OCI-LY7 (cell line): ENCODE results near the gene NCKIPSD. TPM values are rescaled to one million over a fixed set of nuclear protein-coding genes. Genes with fewer than 3 reads are reported as not detected.

Experiments
- BruUV-seq: library from RNA; stranded (reverse); fragments of 400-500 nt; replicated peaks from 2 replicates; lab custom pipeline; 2021; lab: Mats Ljungman, UMichigan
- CTCF ChIA-PET: fragments of 300-600 bp; sonication (Branson Sonifier 250); formaldehyde crosslinking; loops from one replicate; lab custom pipeline; 2022; ENCODE audit warnings: antibody characterized with exemption; ENCODE audit not compliant: unreplicated experiment; lab: Charles Lee
- POLR2A ChIA-PET: fragments of 300-600 bp; sonication (Branson Sonifier 250); formaldehyde crosslinking; loops from one replicate; lab custom pipeline; 2022; ENCODE audit warnings: antibody characterized with exemption; lab: Charles Lee
- DNase-seq: peaks from one replicate; pipeline ENCODE4 v3.0.0-alpha.2; 2015; ENCODE audit warnings: low spot score
- H2AFZ ChIP-seq: fragments of 200-600 bp; sonication (generic), shearing (Covaris generic); 2 replicates; pipeline ENCODE4 v1.6.1; 2014; ENCODE audit warnings: mild to moderate bottlenecking, antibody characterized with exemption, low read length, moderate library complexity
- H3K27ac ChIP-seq: fragments of 200-600 bp; sonication (generic); 2 replicates; pipeline ENCODE4 v1.5.1; 2014; ENCODE audit warnings: mixed run types, low read depth, mild to moderate bottlenecking, moderate library complexity, low read length, inconsistent platforms; ENCODE audit not compliant: poor library complexity, severe bottlenecking
- H3K36me3 ChIP-seq: fragments of 200-600 bp; sonication (generic); 2 replicates; pipeline ENCODE4 v1.6.1; 2014; ENCODE audit warnings: mild to moderate bottlenecking, antibody characterized with exemption, low read length, moderate library complexity, mixed read lengths; ENCODE audit not compliant: insufficient read depth
- H3K4me1 ChIP-seq: fragments of 200-600 bp; sonication (generic); 2 replicates; pipeline ENCODE4 v1.5.1; 2014; ENCODE audit warnings: mild to moderate bottlenecking, low read length; ENCODE audit not compliant: insufficient read depth, poor library complexity, severe bottlenecking
- H3K4me2 ChIP-seq: fragments of 200-600 bp; sonication (generic); 2 replicates; pipeline ENCODE4 v1.6.1; 2014; ENCODE audit warnings: mild to moderate bottlenecking, low read length
- H3K4me3 ChIP-seq: fragments of 200-600 bp; sonication (generic); 2 replicates; pipeline ENCODE4 v1.5.1; 2014; ENCODE audit warnings: mild to moderate bottlenecking, low read depth, low read length; ENCODE audit not compliant: poor library complexity, severe bottlenecking
- H3K79me2 ChIP-seq: fragments of 200-600 bp; sonication (generic); 2 replicates; pipeline ENCODE4 v1.6.1; 2016; ENCODE audit warnings: low read depth, mild to moderate bottlenecking, low read length, moderate library complexity, mixed read lengths; ENCODE audit not compliant: insufficient read depth
- H3K9me2 ChIP-seq: fragments of 200-600 bp; sonication (generic); 2 replicates; pipeline ENCODE4 v1.6.1; 2016; ENCODE audit warnings: mild to moderate bottlenecking, low read length, mixed read lengths; ENCODE audit not compliant: insufficient read depth
- H3K9me3 ChIP-seq: fragments of 200-600 bp; sonication (generic); 2 replicates; pipeline ENCODE4 v1.6.1; 2014; ENCODE audit warnings: mild to moderate bottlenecking, mixed run types, low read length, mixed read lengths
- H4K20me1 ChIP-seq: fragments of 200-600 bp; sonication (generic); 2 replicates; pipeline ENCODE4 v1.6.1; 2014; ENCODE audit warnings: mild to moderate bottlenecking, antibody characterized with exemption, low read length, moderate library complexity, mixed read lengths; ENCODE audit not compliant: insufficient read depth
- CTCF ChIP-seq: fragments of 200-600 bp; sonication (generic); conservative IDR thresholded peaks from 2 replicates; pipeline ENCODE4 v1.5.1; 2014; ENCODE audit warnings: mild to moderate bottlenecking, antibody characterized with exemption, low read length, moderate library complexity, mixed read lengths
- EZH2phosphoT487 ChIP-seq: fragments of 200-600 bp; sonication (generic); IDR thresholded peaks from 2 replicates; pipeline ENCODE4 v1.6.1; 2018; ENCODE audit warnings: low read depth, borderline replicate concordance, mild to moderate bottlenecking, mixed run types, antibody characterized with exemption, low read length, moderate library complexity, mixed read lengths
- intact Hi-C: fragments of 100-400 bp; cut with micrococcal nuclease; formaldehyde crosslinking; loops from one replicate; pipeline ENCODE4 v1.10.0; 2022; ENCODE audit not compliant: unreplicated experiment
- total RNA-seq, 2 experiments: library from RNA; depleted of rRNA in 1 of 2; stranded (reverse); fragments of >200 nt in 1 of 2; shearing (Covaris generic) in 1 of 2; gene quantifications; 2 replicates each; pipeline ENCODE4 v1.2.3, GENCODE V29; 2014 to 2022

Gene NCKIPSD
- total RNA-seq, 2 experiments from 2014 or later: 34.8 to 39.9 TPM

GRCh38 chr3:48696601-48697000 lies 10.9 kb upstream of the NCKIPSD start:
- Histone ChIP-seq H3K9me3 (no peaks in the 10 kb centered on the region), H4K20me1 (peaks cover 4% of the 10 kb centered on the region; the same call in 1 of the 2 replicates), H3K36me3 (peaks cover 86% of the 10 kb centered on the region), H2AFZ (no peak overlapping the region), H3K4me2 (no peak overlapping the region), H3K4me1 (no peaks in the 10 kb centered on the region), H3K9me2 (no peaks in the 10 kb centered on the region), H3K4me3 (no peak overlapping the region), H3K79me2 (peaks cover 52% of the 10 kb centered on the region), H3K27ac (no peak overlapping the region)
- no peak for TF ChIP-seq CTCF
- no peak for TF ChIP-seq EZH2phosphoT487
- ChIA-PET POLR2A (interaction anchor here (0.7 to 1.2 kb wide), 4 partner anchors 10 to 16 kb away, joined by 3 to 4 read pairs (median 3); no protein-coding TSS in a partner anchor), CTCF (no interaction called here)
- no TSS peak for BruUV-seq
- DNase-seq: no peak
- intact Hi-C loops: no loop called here

GRCh38 chr3:48696156-48696555 lies 10.4 kb upstream of the NCKIPSD start:
- POLR2A ChIA-PET: interaction anchor here (0.7 to 1.1 kb wide), 3 partner anchors 10 to 15 kb away, joined by 3 to 4 read pairs (median 3); no protein-coding TSS in a partner anchor
- intact Hi-C loops: no loop called here
- Histone ChIP-seq H3K9me3 (no peaks in the 10 kb centered on the region), H3K4me3 (no peak overlapping the region), H3K36me3 (peaks cover 87% of the 10 kb centered on the region), H3K27ac (no peak overlapping the region), H3K79me2 (peaks cover 48% of the 10 kb centered on the region), H3K4me1 (no peaks in the 10 kb centered on the region), H2AFZ (no peak overlapping the region), H3K9me2 (no peaks in the 10 kb centered on the region), H3K4me2 (no peak overlapping the region), H4K20me1 (peaks cover 4% of the 10 kb centered on the region; the same call in 1 of the 2 replicates)
- BruUV-seq: no TSS peak
- CTCF ChIA-PET: no interaction called here
- no peak for TF ChIP-seq CTCF
- no peak for TF ChIP-seq EZH2phosphoT487
- no peak for DNase-seq

- BruUV-seq: no TSS peak
These were observed 9.7 kb upstream of the NCKIPSD start for GRCh38 chr3:48695393-48695753.

More at GRCh38 chr3:48695393-48695753, 9.7 kb upstream of the NCKIPSD start:
- no peak for DNase-seq
- TF ChIP-seq EZH2phosphoT487 (no peak), CTCF (no peak)
- ChIA-PET CTCF (no interaction called here), POLR2A (no interaction called here)
- peaks cover 4% of the 10 kb centered on the region; the same call in 1 of the 2 replicates for H4K20me1 ChIP-seq
- no peak overlapping the region for H3K4me2 ChIP-seq
- no peaks in the 10 kb centered on the region for H3K9me3 ChIP-seq
- H3K4me1 ChIP-seq: no peaks in the 10 kb centered on the region
- H3K27ac ChIP-seq: no peak overlapping the region
- intact Hi-C loops: no loop called here
- H3K9me2 ChIP-seq: no peaks in the 10 kb centered on the region
- no peak overlapping the region for H2AFZ ChIP-seq
- no peak overlapping the region for H3K4me3 ChIP-seq
- H3K79me2 ChIP-seq: peaks cover 40% of the 10 kb centered on the region
- H3K36me3 ChIP-seq: peaks cover 85% of the 10 kb centered on the region
